ENCODE results near the gene EIF2S2.

The EIF2S2 gene

GRCh38 chr20:34120213-34120612 lies 8.2 kb upstream of the EIF2S2 start:
- no peak for DNase-seq

GRCh38 chr20:34115232-34115631 lies 3.2 kb upstream of the EIF2S2 start:
- DNase-seq = no peak

- DNase-seq = no peak
Observed at GRCh38 chr20:34114809-34115208, 2.8 kb upstream of the EIF2S2 start.

GRCh38 chr20:34112600-34113101 lies 608 bp upstream of the EIF2S2 start:
- DNase-seq = no peak

GRCh38 chr20:34110745-34111641 lies 1.1 kb downstream of the EIF2S2 start:
- DNase-seq = no peak

GRCh38 chr20:34110025-34110744 lies 1.9 kb downstream of the EIF2S2 start:
- no peak for DNase-seq

GRCh38 chr20:34109442-34109841 lies 2.6 kb downstream of the EIF2S2 start:
- DNase-seq = no peak

GRCh38 chr20:34108616-34109174 lies 3.3 kb downstream of the EIF2S2 start:
- no peak for DNase-seq

- DNase-seq = no peak
Observed at GRCh38 chr20:34105978-34106675, 5.9 kb downstream of the EIF2S2 start.

GRCh38 chr20:34104059-34104458 lies 8.0 kb downstream of the EIF2S2 start:
- no peak for DNase-seq

- DNase-seq = no peak
Observed at GRCh38 chr20:34102342-34102741, 9.7 kb downstream of the EIF2S2 start.

GRCh38 chr20:34100576-34100975 lies 11.5 kb downstream of the EIF2S2 start:
- DNase-seq = no peak

GRCh38 chr20:34099675-34100074 lies 12.4 kb downstream of the EIF2S2 start:
- DNase-seq = no peak

- no peak for DNase-seq
Observed at GRCh38 chr20:34098570-34098969, 13.5 kb downstream of the EIF2S2 start.

GRCh38 chr20:34096699-34097444 lies 15.2 kb downstream of the EIF2S2 start:
- no peak for DNase-seq

- no peak for DNase-seq
Observed at GRCh38 chr20:34095825-34096224, 16.2 kb downstream of the EIF2S2 start.

- DNase-seq = no peak
Observed at GRCh38 chr20:34093895-34094294, 18.1 kb downstream of the EIF2S2 start.

GRCh38 chr20:34091637-34092200 lies 20.3 kb downstream of the EIF2S2 start:
- no peak for DNase-seq

- no peak for DNase-seq
Observed at GRCh38 chr20:34090645-34091044, 21.4 kb downstream of the EIF2S2 start.

GRCh38 chr20:34089655-34090345 lies 22.2 kb downstream of the EIF2S2 start:
- DNase-seq = no peak

GRCh38 chr20:34089175-34089479 lies 22.9 kb downstream of the EIF2S2 start:
- no peak for DNase-seq
